Measurements from ENCODE around the gene TRIB2. TPM values are rescaled to one million over a fixed set of nuclear protein-coding genes. Genes with fewer than 3 reads are reported as not detected.
A peak's percentile ranks its signal among the peaks of the same experiment; 100 is the strongest.

The TRIB2 gene
- total and polyA plus RNA-seq, 2 donors (not counting 3 experiments of a cell fraction or from before 2014, with no cell fraction given), result 15.8 to 20.5 TPM

DNA sequence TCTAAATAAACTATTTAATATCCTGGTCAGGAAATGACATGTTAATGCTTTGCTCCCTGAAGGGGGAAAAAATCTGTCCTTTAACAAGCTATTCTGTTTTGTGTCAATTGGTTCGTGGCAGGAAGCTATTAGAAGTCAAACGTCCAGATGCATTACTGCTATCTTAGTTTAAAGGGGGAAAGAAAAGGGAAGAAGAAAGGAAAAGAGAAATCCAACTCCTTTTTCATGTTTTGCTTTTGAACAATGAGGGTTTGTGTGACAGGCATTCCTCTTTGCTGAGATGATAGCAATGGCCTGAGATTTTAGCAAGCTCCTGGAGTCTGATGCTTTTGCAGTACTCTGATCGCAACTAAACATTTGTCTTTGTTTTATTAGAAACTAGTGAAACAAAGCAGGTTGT, 24.6 kb downstream of the TRIB2 start:
- Histone ChIP-seq H3K4me1 (ENCODE audit: control insufficient read depth, extremely low read depth, insufficient read depth, low read length) (peaks cover 5% of the 10 kb centered on the region), H3K27me3 (ENCODE audit: control insufficient read depth in 2 of 2, insufficient read depth in 2 of 2, low read length in 2 of 2) (no peaks in the 10 kb centered on the region), H3K9me3 (replicated peaks; ENCODE audit: control insufficient read depth, insufficient read depth, low read length) (no peaks in the 10 kb centered on the region), H4K20me1 (replicated peaks; ENCODE audit: control insufficient read depth, extremely low read depth, insufficient read depth, low read length) (no peaks in the 10 kb centered on the region), H3K79me2 (ENCODE audit: control insufficient read depth, insufficient read depth, low read length) (no peaks in the 10 kb centered on the region), H3K4me3 (replicated peaks in 1 of 3; ENCODE audit: insufficient read depth in 1 of 3, low read depth in 1 of 3, low read length in 3 of 3) (no peak overlapping the region), H3K27ac (ENCODE audit: insufficient read depth, low read depth, low read length) (no peak overlapping the region), H3K9ac (replicated peaks; ENCODE audit: extremely low read depth, insufficient read depth, low read length) (no peak overlapping the region), H3K9me1 (replicated peaks; ENCODE audit: control insufficient read depth, extremely low read depth, insufficient read depth, low read length) (no peaks in the 10 kb centered on the region), H2AFZ (ENCODE audit: low read depth, low read length) (no peak overlapping the region), H3K4me2 (ENCODE audit: insufficient read depth, low read length) (no peak overlapping the region), H3K36me3 (ENCODE audit: control insufficient read depth in 2 of 2, extremely low read depth in 1 of 2, insufficient read depth in 2 of 2, low read length in 2 of 2) (peaks cover 0 to 12% of the 10 kb centered on the region in 2 experiments)
- CTCF ChIA-PET, result interaction anchor here (0.6 to 2.2 kb wide), 7 partner anchors 12 to 266 kb away, joined by 3 to 8 read pairs (median 4); partner anchors contain the start of gene TRIB2
- FAIRE-seq (peak; percentile 31), DNase-seq (ENCODE audit: low read depth, low spot score) (peak; percentile 28)
- dilution Hi-C loops (cut with MboI; ENCODE audit: extremely low pct_ligation_motif_present, low sequenced_read_pairs) (no loop called here), intact Hi-C loops (cut with micrococcal nuclease) (no loop called here)
- TSS peak; percentile 16 for BruUV-seq (replicated peaks)
- POLR2A ChIA-PET, result no interaction called here
- no peak for TF ChIP-seq JUN (IDR thresholded peaks at IDR 0.05; ENCODE audit: borderline replicate concordance, insufficient read depth, insufficient read length, low read depth)
- TF ChIP-seq POLR2A (IDR thresholded peaks at IDR 0.05; ENCODE audit: low read depth, low read length), result no peak
- TF ChIP-seq, protein P1, sequence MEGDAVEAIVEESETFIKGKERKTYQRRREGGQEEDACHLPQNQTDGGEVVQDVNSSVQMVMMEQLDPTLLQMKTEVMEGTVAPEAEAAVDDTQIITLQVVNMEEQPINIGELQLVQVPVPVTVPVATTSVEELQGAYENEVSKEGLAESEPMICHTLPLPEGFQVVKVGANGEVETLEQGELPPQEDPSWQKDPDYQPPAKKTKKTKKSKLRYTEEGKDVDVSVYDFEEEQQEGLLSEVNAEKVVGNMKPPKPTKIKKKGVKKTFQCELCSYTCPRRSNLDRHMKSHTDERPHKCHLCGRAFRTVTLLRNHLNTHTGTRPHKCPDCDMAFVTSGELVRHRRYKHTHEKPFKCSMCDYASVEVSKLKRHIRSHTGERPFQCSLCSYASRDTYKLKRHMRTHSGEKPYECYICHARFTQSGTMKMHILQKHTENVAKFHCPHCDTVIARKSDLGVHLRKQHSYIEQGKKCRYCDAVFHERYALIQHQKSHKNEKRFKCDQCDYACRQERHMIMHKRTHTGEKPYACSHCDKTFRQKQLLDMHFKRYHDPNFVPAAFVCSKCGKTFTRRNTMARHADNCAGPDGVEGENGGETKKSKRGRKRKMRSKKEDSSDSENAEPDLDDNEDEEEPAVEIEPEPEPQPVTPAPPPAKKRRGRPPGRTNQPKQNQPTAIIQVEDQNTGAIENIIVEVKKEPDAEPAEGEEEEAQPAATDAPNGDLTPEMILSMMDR (IDR thresholded peaks at IDR 0.05; ENCODE audit: extremely low read depth in 1 of 2, insufficient read depth in 1 of 2, low read depth in 1 of 2, low read length in 2 of 2), result no peak
- no peak for TF ChIP-seq POLR2AphosphoS5 (IDR thresholded peaks at IDR 0.05; ENCODE audit: insufficient read depth, low read depth, low read length)
- no peak for TF ChIP-seq GATA2 (IDR thresholded peaks at IDR 0.05; ENCODE audit: insufficient read depth, insufficient read length, low read depth, low read length)
- TF ChIP-seq MAX (IDR thresholded peaks at IDR 0.05; ENCODE audit: insufficient read depth, insufficient read length), result no peak
- TF ChIP-seq MYC (IDR thresholded peaks at IDR 0.05; ENCODE audit: low read depth, low read length), result no peak
- no peak for TF ChIP-seq FOS (IDR thresholded peaks at IDR 0.05; ENCODE audit: borderline replicate concordance, insufficient read depth, low read length)
- TF ChIP-seq EZH2 (IDR thresholded peaks at IDR 0.05; ENCODE audit: borderline replicate concordance, low read depth, low read length, severe bottlenecking), result no peak
